H9 (cell line): ENCODE measurements around the gene KCNK5. TPM values are rescaled to one million over a fixed set of nuclear protein-coding genes. Genes with fewer than 3 reads are reported as not detected.

Experiments used
- DNase-seq: peaks from one replicate; pipeline ENCODE4 v3.0.0-alpha.2; 2017
- H2AFZ ChIP-seq: one replicate; pipeline ENCODE4 v1.6.1; 2013; ENCODE audit warnings: mild to moderate bottlenecking, low read length, control low read depth, moderate library complexity
- H2AK5ac ChIP-seq: 2 replicates; pipeline ENCODE4 v1.6.1; 2013; ENCODE audit warnings: low read length, control low read depth, mixed read lengths; ENCODE audit not compliant: insufficient read length
- H2BK120ac ChIP-seq: one replicate; pipeline ENCODE4 v1.6.1; 2013; ENCODE audit warnings: low read depth, mild to moderate bottlenecking, low read length, control low read depth, inconsistent platforms; ENCODE audit not compliant: poor library complexity, severe bottlenecking
- H2BK12ac ChIP-seq: 2 replicates; pipeline ENCODE4 v1.6.1; 2013; ENCODE audit warnings: low read length, control low read depth, mixed read lengths, low read depth; ENCODE audit not compliant: insufficient read length
- H2BK15ac ChIP-seq: 2 replicates; pipeline ENCODE4 v1.6.1; 2013; ENCODE audit warnings: low read depth, low read length, control low read depth
- H2BK20ac ChIP-seq: one replicate; pipeline ENCODE4 v1.6.1; 2013; ENCODE audit warnings: low read depth, mild to moderate bottlenecking, low read length, control low read depth, inconsistent platforms; ENCODE audit not compliant: poor library complexity, severe bottlenecking
- H2BK5ac ChIP-seq: 2 replicates; pipeline ENCODE4 v1.6.1; 2013; ENCODE audit warnings: low read length, control low read depth, mixed read lengths; ENCODE audit not compliant: insufficient read length
- H3K14ac ChIP-seq: 2 replicates; pipeline ENCODE4 v1.6.1; 2013; ENCODE audit warnings: low read length, control low read depth; ENCODE audit not compliant: insufficient read depth
- H3K18ac ChIP-seq: 2 replicates; pipeline ENCODE4 v1.6.1; 2013; ENCODE audit warnings: low read depth, mild to moderate bottlenecking, mixed read lengths, low read length, control low read depth; ENCODE audit not compliant: insufficient read length
- H3K23ac ChIP-seq: 2 replicates; pipeline ENCODE4 v1.6.1; 2013; ENCODE audit warnings: low read length, control low read depth, mixed read lengths, low read depth; ENCODE audit not compliant: insufficient read length
- H3K23me2 ChIP-seq: 2 replicates; pipeline ENCODE4 v1.6.1; 2013; ENCODE audit warnings: low read depth, mild to moderate bottlenecking, mixed read lengths, low read length, control low read depth; ENCODE audit not compliant: insufficient read length, poor library complexity, severe bottlenecking
- H3K27ac ChIP-seq: 2 replicates; pipeline ENCODE4 v1.5.1; 2013; ENCODE audit warnings: low read length, control low read depth, mixed read lengths, low read depth; ENCODE audit not compliant: insufficient read length
- H3K27me3 ChIP-seq: 2 replicates; pipeline ENCODE4 v1.6.1; 2013; ENCODE audit warnings: low read length, control low read depth, inconsistent platforms; ENCODE audit not compliant: insufficient read depth
- H3K4ac ChIP-seq: 2 replicates; pipeline ENCODE4 v1.6.1; 2013; ENCODE audit warnings: low read depth, mild to moderate bottlenecking, control low read depth, inconsistent platforms, low read length, moderate library complexity
- H3K4me1 ChIP-seq: 2 replicates; pipeline ENCODE4 v1.6.1; 2013; ENCODE audit warnings: low read length, control low read depth, inconsistent platforms; ENCODE audit not compliant: insufficient read depth
- H3K4me2 ChIP-seq: 2 replicates; pipeline ENCODE4 v1.6.1; 2013; ENCODE audit warnings: low read length, control low read depth, mixed read lengths; ENCODE audit not compliant: insufficient read length, insufficient read depth
- H3K56ac ChIP-seq: 2 replicates; pipeline ENCODE4 v1.6.1; 2013; ENCODE audit warnings: low read depth, mild to moderate bottlenecking, mixed read lengths, low read length, control low read depth; ENCODE audit not compliant: insufficient read length
- H3K79me1 ChIP-seq: 2 replicates; pipeline ENCODE4 v1.6.1; 2013; ENCODE audit warnings: low read depth, mild to moderate bottlenecking, moderate library complexity, low read length, control low read depth, inconsistent platforms; ENCODE audit not compliant: insufficient read depth, poor library complexity, severe bottlenecking
- H3K79me2 ChIP-seq: 2 replicates; pipeline ENCODE4 v1.6.1; 2013; ENCODE audit warnings: low read length, control low read depth, inconsistent platforms; ENCODE audit not compliant: insufficient read depth
- H3K9ac ChIP-seq: 2 replicates; pipeline ENCODE4 v1.6.1; 2013; ENCODE audit warnings: low read length, control low read depth, mixed read lengths; ENCODE audit not compliant: insufficient read length; ENCODE audit errors: extremely low read depth
- H3K9me3 ChIP-seq: one replicate; pipeline ENCODE4 v1.6.1; 2013; ENCODE audit warnings: low read depth, low read length, inconsistent platforms; ENCODE audit not compliant: control insufficient read depth
- H3T11ph ChIP-seq: one replicate; pipeline ENCODE4 v1.6.1; 2013; ENCODE audit warnings: mild to moderate bottlenecking, low read length, control low read depth, inconsistent platforms
- H4K20me1 ChIP-seq: one replicate; pipeline ENCODE4 v1.6.1; 2013; ENCODE audit not compliant: control insufficient read depth, insufficient read length, insufficient read depth
- H4K5ac ChIP-seq: 2 replicates; pipeline ENCODE4 v1.6.1; 2013; ENCODE audit warnings: low read depth, mild to moderate bottlenecking, mixed read lengths, low read length, control low read depth; ENCODE audit not compliant: insufficient read length
- H4K8ac ChIP-seq: replicated peaks from 2 replicates; pipeline ENCODE4 v1.6.1; 2013; ENCODE audit warnings: low read length, control low read depth, mixed read lengths, low read depth; ENCODE audit not compliant: insufficient read length
- H4K91ac ChIP-seq: 2 replicates; pipeline ENCODE4 v1.6.1; 2013; ENCODE audit warnings: low read depth, mild to moderate bottlenecking, moderate library complexity, mixed read lengths, low read length, control low read depth; ENCODE audit not compliant: insufficient read length
- H3K27ac Mint-ChIP-seq, 3 experiments: 2 replicates in 2 of 3; 3 replicates in 1 of 3; pipeline ENCODE4 v1.8.0; 2020 to 2021; ENCODE audit warnings: mixed read lengths in 3 of 3, mild to moderate bottlenecking in 1 of 3, moderate library complexity in 1 of 3
- H3K27me3 Mint-ChIP-seq: 2 replicates; pipeline ENCODE4 v1.8.0; 2021; ENCODE audit warnings: low read depth, mild to moderate bottlenecking, moderate library complexity, mixed read lengths
- H3K36me3 Mint-ChIP-seq, 3 experiments: 2 replicates in 2 of 3; 3 replicates in 1 of 3; pipeline ENCODE4 v1.8.0; 2020 to 2021; ENCODE audit warnings: low read depth in 3 of 3, mixed read lengths in 3 of 3; ENCODE audit not compliant: insufficient read depth in 1 of 3
- H3K4me1 Mint-ChIP-seq, 2 experiments: 2 replicates each; pipeline ENCODE4 v1.8.0; 2020; ENCODE audit warnings: mixed read lengths in 2 of 2
- H3K4me3 Mint-ChIP-seq, 2 experiments: 2 replicates in 1 of 2; 3 replicates in 1 of 2; pipeline ENCODE4 v1.8.0; 2020 to 2021; ENCODE audit warnings: mild to moderate bottlenecking in 2 of 2, mixed read lengths in 2 of 2, moderate library complexity in 1 of 2
- H3K9me3 Mint-ChIP-seq, 2 experiments: 2 replicates in 1 of 2; 3 replicates in 1 of 2; pipeline ENCODE4 v1.8.0; 2020; ENCODE audit warnings: mild to moderate bottlenecking in 2 of 2, mixed read lengths in 2 of 2, moderate library complexity in 1 of 2
- WGBS: extraction: QIAGEN DNeasy Blood & Tissue Kit; methylation state at CpG from one replicate; pipeline ENCODE4 v1.1.7; 2013; ENCODE audit warnings: missing lambda C conversion rate, low lambda C conversion rate, mixed read lengths; ENCODE audit not compliant: insufficient read length; ENCODE audit errors: extremely low coverage; 5-methylcytosine and 5-hydroxymethylcytosine counted together
- total RNA-seq: library from RNA; stranded (reverse); gene quantifications from 2 replicates; pipeline ENCODE4 v1.2.1, GENCODE V29; 2021
- TF ChIP-seq, protein P1 (sequence below): fragments of 200-600 bp; sonication (generic); conservative IDR thresholded peaks from 3 replicates; pipeline ENCODE4 v1.8.0; 2021; ENCODE audit warnings: antibody characterized with exemption, mild to moderate bottlenecking

Gene KCNK5
- total RNA-seq, 1 experiment from 2014 or later, result 30.0 TPM

DNA sequence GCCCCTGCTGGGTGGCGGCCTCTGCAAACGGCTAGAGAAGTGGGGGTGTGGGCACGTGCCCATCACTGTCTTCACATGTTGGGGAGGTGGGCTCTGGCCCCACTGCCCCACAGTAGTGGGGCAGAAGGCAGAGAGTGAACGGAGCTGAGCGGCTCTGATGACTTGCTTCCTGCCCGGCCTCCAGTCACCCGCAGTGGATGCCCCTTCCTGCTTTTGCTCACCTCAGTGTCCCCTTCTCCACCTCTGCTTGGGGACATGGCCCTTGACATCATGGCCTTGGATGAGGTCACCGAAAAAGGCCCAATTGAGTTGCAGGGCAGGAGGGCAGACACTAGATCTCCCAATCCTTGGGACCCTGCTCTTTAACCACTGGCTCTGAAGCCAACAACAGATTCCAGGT lies 40.1 kb downstream of the KCNK5 start:
- Histone ChIP-seq H2BK20ac (no peak overlapping the region), H3K79me2 (no peaks in the 10 kb centered on the region), H3K18ac (no peak overlapping the region), H3K23ac (no peak overlapping the region), H3K4me2 (no peak overlapping the region), H2BK15ac (no peak overlapping the region), H3K23me2 (no peaks in the 10 kb centered on the region), H3K14ac (no peak overlapping the region), H2BK5ac (no peak overlapping the region), H2AFZ (no peak overlapping the region), H4K8ac (no peak overlapping the region), H3K9ac (no peak overlapping the region), H3K56ac (no peak overlapping the region), H2AK5ac (no peak overlapping the region), H4K5ac (no peak overlapping the region), H2BK120ac (no peak overlapping the region), H3T11ph (no peak overlapping the region), H3K27me3 (no peaks in the 10 kb centered on the region), H4K91ac (no peak overlapping the region), H4K20me1 (no peaks in the 10 kb centered on the region), H2BK12ac (no peak overlapping the region), H3K9me3 (no peaks in the 10 kb centered on the region), H3K79me1 (no peaks in the 10 kb centered on the region), H3K27ac (no peak overlapping the region), H3K4ac (no peak overlapping the region), H3K4me1 (no peaks in the 10 kb centered on the region)
- Mint-ChIP-seq H3K27me3 (no peaks in the 10 kb centered on the region; the same call in 1 of the 2 replicates), H3K36me3 (peaks cover 46 to 72% (median 69%) of the 10 kb centered on the region in 3 experiments), H3K9me3 (no peaks in the 10 kb centered on the region), H3K4me1 (peaks cover 16 to 27% of the 10 kb centered on the region in 2 experiments), H3K4me3 (no peak overlapping the region; a peak in 1 of 5 replicates), H3K27ac (0 out of 7 replicates have a peak overlapping the region, but pooled peaks of 1 of the 3 experiments have one; percentile 22)
- TF ChIP-seq, protein P1, sequence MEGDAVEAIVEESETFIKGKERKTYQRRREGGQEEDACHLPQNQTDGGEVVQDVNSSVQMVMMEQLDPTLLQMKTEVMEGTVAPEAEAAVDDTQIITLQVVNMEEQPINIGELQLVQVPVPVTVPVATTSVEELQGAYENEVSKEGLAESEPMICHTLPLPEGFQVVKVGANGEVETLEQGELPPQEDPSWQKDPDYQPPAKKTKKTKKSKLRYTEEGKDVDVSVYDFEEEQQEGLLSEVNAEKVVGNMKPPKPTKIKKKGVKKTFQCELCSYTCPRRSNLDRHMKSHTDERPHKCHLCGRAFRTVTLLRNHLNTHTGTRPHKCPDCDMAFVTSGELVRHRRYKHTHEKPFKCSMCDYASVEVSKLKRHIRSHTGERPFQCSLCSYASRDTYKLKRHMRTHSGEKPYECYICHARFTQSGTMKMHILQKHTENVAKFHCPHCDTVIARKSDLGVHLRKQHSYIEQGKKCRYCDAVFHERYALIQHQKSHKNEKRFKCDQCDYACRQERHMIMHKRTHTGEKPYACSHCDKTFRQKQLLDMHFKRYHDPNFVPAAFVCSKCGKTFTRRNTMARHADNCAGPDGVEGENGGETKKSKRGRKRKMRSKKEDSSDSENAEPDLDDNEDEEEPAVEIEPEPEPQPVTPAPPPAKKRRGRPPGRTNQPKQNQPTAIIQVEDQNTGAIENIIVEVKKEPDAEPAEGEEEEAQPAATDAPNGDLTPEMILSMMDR, result no peak
- DNase-seq, result no peak
- WGBS, result no CpG with 5 or more reads among the region's 8 CpGs
